ENCODE results near the gene AKT1.

DNA sequence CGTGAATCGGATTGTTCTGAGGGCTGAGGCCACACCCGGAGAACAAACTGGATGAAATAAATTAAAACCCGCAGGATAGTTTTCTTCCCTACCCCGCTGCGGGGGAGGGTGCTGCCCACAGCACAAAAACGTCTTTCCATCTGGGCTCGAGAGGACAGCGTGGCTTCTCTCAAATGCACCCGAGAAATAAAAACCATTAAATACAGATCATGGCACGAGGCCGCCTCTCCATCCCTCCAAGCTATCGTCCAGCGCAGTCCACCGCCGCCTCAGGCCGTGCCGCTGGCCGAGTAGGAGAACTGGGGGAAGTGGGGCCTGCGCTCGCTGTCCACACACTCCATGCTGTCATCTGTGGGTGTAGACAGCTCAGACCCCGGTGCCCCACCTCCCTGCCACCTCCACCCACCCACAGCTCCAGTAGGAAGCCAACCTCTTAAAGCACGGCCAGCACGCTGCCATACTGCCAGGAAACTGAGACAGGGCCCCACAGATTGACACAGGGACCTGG lies 25.4 kb downstream of the AKT1 start:
- TF ChIP-seq, protein P1, sequence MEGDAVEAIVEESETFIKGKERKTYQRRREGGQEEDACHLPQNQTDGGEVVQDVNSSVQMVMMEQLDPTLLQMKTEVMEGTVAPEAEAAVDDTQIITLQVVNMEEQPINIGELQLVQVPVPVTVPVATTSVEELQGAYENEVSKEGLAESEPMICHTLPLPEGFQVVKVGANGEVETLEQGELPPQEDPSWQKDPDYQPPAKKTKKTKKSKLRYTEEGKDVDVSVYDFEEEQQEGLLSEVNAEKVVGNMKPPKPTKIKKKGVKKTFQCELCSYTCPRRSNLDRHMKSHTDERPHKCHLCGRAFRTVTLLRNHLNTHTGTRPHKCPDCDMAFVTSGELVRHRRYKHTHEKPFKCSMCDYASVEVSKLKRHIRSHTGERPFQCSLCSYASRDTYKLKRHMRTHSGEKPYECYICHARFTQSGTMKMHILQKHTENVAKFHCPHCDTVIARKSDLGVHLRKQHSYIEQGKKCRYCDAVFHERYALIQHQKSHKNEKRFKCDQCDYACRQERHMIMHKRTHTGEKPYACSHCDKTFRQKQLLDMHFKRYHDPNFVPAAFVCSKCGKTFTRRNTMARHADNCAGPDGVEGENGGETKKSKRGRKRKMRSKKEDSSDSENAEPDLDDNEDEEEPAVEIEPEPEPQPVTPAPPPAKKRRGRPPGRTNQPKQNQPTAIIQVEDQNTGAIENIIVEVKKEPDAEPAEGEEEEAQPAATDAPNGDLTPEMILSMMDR (IDR thresholded peaks at IDR 0.05; ENCODE audit: low read depth, low read length, missing input control): no peak
- TF ChIP-seq FOXA1 (IDR thresholded peaks at IDR 0.05): no peak
- TF ChIP-seq, protein P2, sequence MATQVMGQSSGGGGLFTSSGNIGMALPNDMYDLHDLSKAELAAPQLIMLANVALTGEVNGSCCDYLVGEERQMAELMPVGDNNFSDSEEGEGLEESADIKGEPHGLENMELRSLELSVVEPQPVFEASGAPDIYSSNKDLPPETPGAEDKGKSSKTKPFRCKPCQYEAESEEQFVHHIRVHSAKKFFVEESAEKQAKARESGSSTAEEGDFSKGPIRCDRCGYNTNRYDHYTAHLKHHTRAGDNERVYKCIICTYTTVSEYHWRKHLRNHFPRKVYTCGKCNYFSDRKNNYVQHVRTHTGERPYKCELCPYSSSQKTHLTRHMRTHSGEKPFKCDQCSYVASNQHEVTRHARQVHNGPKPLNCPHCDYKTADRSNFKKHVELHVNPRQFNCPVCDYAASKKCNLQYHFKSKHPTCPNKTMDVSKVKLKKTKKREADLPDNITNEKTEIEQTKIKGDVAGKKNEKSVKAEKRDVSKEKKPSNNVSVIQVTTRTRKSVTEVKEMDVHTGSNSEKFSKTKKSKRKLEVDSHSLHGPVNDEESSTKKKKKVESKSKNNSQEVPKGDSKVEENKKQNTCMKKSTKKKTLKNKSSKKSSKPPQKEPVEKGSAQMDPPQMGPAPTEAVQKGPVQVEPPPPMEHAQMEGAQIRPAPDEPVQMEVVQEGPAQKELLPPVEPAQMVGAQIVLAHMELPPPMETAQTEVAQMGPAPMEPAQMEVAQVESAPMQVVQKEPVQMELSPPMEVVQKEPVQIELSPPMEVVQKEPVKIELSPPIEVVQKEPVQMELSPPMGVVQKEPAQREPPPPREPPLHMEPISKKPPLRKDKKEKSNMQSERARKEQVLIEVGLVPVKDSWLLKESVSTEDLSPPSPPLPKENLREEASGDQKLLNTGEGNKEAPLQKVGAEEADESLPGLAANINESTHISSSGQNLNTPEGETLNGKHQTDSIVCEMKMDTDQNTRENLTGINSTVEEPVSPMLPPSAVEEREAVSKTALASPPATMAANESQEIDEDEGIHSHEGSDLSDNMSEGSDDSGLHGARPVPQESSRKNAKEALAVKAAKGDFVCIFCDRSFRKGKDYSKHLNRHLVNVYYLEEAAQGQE (IDR thresholded peaks at IDR 0.05): no peak
- TF ChIP-seq, protein P3, sequence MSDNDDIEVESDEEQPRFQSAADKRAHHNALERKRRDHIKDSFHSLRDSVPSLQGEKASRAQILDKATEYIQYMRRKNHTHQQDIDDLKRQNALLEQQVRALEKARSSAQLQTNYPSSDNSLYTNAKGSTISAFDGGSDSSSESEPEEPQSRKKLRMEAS (IDR thresholded peaks at IDR 0.05): no peak
- TF ChIP-seq RAD21 (IDR thresholded peaks at IDR 0.05): no peak
- no peak for TF ChIP-seq JUND (IDR thresholded peaks at IDR 0.05)
- no peak for TF ChIP-seq YY1 (IDR thresholded peaks at IDR 0.05)
- TF ChIP-seq, protein P4, sequence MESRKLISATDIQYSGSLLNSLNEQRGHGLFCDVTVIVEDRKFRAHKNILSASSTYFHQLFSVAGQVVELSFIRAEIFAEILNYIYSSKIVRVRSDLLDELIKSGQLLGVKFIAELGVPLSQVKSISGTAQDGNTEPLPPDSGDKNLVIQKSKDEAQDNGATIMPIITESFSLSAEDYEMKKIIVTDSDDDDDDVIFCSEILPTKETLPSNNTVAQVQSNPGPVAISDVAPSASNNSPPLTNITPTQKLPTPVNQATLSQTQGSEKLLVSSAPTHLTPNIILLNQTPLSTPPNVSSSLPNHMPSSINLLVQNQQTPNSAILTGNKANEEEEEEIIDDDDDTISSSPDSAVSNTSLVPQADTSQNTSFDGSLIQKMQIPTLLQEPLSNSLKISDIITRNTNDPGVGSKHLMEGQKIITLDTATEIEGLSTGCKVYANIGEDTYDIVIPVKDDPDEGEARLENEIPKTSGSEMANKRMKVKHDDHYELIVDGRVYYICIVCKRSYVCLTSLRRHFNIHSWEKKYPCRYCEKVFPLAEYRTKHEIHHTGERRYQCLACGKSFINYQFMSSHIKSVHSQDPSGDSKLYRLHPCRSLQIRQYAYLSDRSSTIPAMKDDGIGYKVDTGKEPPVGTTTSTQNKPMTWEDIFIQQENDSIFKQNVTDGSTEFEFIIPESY (IDR thresholded peaks at IDR 0.05): no peak
- TF ChIP-seq RXRA (IDR thresholded peaks at IDR 0.05): no peak
- no peak for TF ChIP-seq SP1 (IDR thresholded peaks at IDR 0.05)
- TF ChIP-seq, protein P5, sequence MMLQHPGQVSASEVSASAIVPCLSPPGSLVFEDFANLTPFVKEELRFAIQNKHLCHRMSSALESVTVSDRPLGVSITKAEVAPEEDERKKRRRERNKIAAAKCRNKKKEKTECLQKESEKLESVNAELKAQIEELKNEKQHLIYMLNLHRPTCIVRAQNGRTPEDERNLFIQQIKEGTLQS (IDR thresholded peaks at IDR 0.05): no peak

Data from liver (tissue), 3 donors.